ENCODE results near the gene IVNS1ABP. TPM values are rescaled to one million over a fixed set of nuclear protein-coding genes. Genes with fewer than 3 reads are reported as not detected.

The IVNS1ABP gene
- total RNA-seq, 1 donor from 2014 or later, result 61.0 TPM

DNA sequence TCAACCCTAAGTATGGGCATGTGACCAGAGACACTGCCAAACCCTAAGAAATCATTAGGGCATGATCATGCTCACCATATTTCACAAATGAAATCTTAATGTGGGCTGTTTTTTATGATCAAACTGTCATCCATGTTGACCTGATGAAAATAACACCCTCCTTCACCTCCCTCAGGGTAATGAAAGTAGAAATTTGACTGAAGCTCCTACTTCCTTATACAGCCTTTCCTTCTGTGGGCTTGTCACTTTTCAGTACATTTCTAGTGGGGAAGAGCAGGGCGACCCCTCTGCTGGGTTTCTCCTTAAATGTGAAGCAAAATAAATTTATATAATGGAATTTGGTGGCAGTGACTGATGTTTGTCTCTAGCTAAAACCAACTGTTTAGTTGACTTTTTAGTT is 25.9 kb downstream of the IVNS1ABP start:
- Histone ChIP-seq H3K4me1 (no peaks in the 10 kb centered on the region), H3K27ac (no peak overlapping the region), H3K4me3 (no peak overlapping the region), H3K36me3 (peaks cover 0 to 3% of the 10 kb centered on the region in 2 donors), H3K9me3 (no peaks in the 10 kb centered on the region), H3K27me3 (no peaks in the 10 kb centered on the region)
- DNase-seq (ENCODE audit: low spot score in 2 of 2), result no peak
- TF ChIP-seq, protein P1, sequence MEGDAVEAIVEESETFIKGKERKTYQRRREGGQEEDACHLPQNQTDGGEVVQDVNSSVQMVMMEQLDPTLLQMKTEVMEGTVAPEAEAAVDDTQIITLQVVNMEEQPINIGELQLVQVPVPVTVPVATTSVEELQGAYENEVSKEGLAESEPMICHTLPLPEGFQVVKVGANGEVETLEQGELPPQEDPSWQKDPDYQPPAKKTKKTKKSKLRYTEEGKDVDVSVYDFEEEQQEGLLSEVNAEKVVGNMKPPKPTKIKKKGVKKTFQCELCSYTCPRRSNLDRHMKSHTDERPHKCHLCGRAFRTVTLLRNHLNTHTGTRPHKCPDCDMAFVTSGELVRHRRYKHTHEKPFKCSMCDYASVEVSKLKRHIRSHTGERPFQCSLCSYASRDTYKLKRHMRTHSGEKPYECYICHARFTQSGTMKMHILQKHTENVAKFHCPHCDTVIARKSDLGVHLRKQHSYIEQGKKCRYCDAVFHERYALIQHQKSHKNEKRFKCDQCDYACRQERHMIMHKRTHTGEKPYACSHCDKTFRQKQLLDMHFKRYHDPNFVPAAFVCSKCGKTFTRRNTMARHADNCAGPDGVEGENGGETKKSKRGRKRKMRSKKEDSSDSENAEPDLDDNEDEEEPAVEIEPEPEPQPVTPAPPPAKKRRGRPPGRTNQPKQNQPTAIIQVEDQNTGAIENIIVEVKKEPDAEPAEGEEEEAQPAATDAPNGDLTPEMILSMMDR (IDR thresholded peaks at IDR 0.05), result no peak
- intact Hi-C loops (cut with DNase I), result no loop called here

DNA sequence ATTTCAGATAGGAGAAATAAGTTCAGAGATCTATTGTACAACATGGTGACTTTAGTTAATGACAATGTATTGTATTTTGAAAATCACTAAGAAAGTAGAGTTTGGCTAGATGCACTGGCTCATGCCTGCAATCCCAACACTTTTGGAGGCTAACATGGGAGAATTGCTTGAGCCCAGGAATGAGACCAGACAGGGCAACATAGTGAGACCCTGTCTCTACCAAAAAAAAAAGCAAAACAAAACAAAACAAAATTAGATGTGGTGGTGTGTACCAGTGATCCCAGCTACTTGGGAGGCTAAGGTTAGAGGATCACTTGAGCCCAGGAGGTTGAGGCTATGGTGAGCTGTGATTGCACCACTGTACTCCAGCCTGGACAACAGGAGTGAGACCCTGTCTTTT is 27.2 kb downstream of the IVNS1ABP start:
- Histone ChIP-seq H3K4me1 (no peaks in the 10 kb centered on the region), H3K9me3 (no peaks in the 10 kb centered on the region), H3K4me3 (no peak overlapping the region), H3K27ac (no peak overlapping the region), H3K27me3 (no peaks in the 10 kb centered on the region), H3K36me3 (no peaks in the 10 kb centered on the region)
- intact Hi-C loops (cut with DNase I), result no loop called here
- no peak for DNase-seq (ENCODE audit: low spot score in 2 of 2)
- TF ChIP-seq, protein P1 (IDR thresholded peaks at IDR 0.05), result no peak

DNA sequence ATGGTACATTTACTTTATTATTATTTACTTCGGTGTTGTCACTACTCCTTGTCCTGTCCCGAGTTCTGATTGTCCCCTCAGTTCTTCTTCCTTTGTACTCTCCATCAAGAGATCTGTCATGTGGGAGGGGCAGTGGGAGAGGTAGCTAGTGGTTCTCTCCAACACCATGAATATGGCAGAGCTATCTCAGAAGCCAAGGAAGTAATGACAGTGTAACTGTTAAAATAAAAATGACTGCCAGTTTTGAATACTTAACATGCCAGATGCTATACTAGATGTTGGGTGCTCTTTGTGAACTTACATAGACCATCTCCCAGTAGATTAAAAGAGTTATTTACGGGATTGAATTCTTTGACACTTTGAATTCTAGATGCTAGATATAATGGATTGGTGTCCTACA is 28.6 kb downstream of the IVNS1ABP start:
- no peak for DNase-seq (ENCODE audit: low spot score in 2 of 2)
- Histone ChIP-seq H3K4me1 (no peaks in the 10 kb centered on the region), H3K27ac (no peak overlapping the region), H3K36me3 (no peaks in the 10 kb centered on the region), H3K4me3 (no peak overlapping the region), H3K27me3 (no peaks in the 10 kb centered on the region), H3K9me3 (no peaks in the 10 kb centered on the region)
- TF ChIP-seq, protein P1 (IDR thresholded peaks at IDR 0.05), result no peak
- intact Hi-C loops (cut with DNase I), result no loop called here

DNA sequence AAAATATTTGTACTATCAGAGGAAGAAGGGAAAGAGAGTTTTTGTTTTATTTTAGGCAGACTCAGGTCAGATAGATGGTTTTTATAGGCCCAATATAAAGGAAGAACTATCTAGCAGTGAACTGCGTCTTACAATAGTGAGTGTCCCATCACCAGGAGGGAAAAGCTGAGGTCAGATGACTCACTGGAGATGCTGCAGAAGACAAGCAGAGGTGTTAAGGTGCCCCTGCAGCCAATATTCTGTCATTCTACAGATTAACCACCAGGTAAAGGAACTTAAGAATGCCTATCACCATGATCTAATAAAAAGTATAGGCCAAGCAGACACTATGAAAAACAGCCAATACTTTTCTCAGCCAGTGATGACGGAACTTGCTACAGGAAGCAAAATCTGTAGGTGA is 29.6 kb downstream of the IVNS1ABP start:
- DNase-seq (ENCODE audit: low spot score in 2 of 2), result no peak
- Histone ChIP-seq H3K27me3 (no peaks in the 10 kb centered on the region), H3K4me3 (no peak overlapping the region), H3K4me1 (no peaks in the 10 kb centered on the region), H3K36me3 (no peaks in the 10 kb centered on the region), H3K27ac (no peak overlapping the region), H3K9me3 (no peaks in the 10 kb centered on the region)
- TF ChIP-seq, protein P1 (IDR thresholded peaks at IDR 0.05), result no peak
- intact Hi-C loops (cut with DNase I), result no loop called here

DNA sequence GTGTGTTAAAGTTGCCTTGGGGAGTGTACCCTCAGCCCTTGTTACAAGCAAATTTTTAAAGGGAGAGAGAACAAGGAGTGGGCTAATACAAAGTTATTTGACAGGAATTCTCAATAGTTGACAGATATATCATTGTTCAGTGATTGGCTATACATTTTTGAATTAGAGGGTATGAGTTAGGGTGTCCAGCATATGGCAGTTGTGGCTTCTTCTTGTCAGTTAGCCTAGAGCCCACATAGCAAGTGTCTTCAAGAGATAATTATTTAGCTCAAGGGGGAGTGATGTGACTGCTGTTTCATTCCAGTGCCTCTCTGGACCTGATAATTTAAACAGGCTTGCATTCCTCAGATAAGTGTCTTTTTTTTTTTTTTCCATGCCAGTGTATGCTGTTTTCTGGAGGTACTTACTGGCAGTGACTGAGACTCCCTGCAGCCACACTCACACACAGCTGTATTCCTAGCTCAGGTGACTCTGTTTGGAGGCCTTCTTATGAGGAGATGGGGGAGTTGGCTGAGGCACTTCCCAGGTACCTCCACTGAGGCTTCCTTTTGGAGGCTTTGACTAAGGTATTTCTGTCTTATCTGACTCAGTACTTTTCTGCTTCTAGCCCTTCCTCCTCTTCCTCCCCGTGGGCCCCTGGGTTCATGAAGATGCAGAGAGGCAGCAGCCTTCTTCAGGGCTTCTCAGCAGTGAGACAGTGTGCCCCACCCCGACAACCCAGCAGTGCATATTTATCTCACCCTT is 32.3 kb downstream of the IVNS1ABP start:
- H3K4me3 ChIP-seq, result no peak overlapping the region
- H3K9me3 ChIP-seq, result no peaks in the 10 kb centered on the region
- H3K36me3 ChIP-seq, result peaks cover 0 to 8% of the 10 kb centered on the region in 2 donors
- TF ChIP-seq, protein P1 (IDR thresholded peaks at IDR 0.05), result no peak
- no peak for DNase-seq (ENCODE audit: low spot score in 2 of 2)
- intact Hi-C loops (cut with DNase I), result no loop called here
- H3K27ac ChIP-seq, result no peak overlapping the region
- H3K4me1 ChIP-seq, result no peaks in the 10 kb centered on the region
- no peaks in the 10 kb centered on the region for H3K27me3 ChIP-seq

Measured in ascending aorta (tissue), 2 donors.